PC-9 (cell line): ENCODE measurements around the gene CYP39A1. TPM values are rescaled to one million over a fixed set of nuclear protein-coding genes. Genes with fewer than 3 reads are reported as not detected.

Experiments used
- BruUV-seq: library from RNA; stranded (reverse); fragments of 400-500 nt; replicated peaks from 2 replicates; lab custom pipeline; 2021; lab: Mats Ljungman, UMichigan
- CTCF ChIA-PET: fragments of 300-600 bp; sonication (Branson Sonifier 250); formaldehyde crosslinking; loops from one replicate; lab custom pipeline; 2022; ENCODE audit warnings: antibody characterized with exemption; lab: Charles Lee
- POLR2A ChIA-PET: fragments of 300-600 bp; sonication (Branson Sonifier 250); formaldehyde crosslinking; loops from one replicate; lab custom pipeline; 2022; ENCODE audit warnings: antibody characterized with exemption; ENCODE audit not compliant: unreplicated experiment; lab: Charles Lee
- DNase-seq, 2 experiments: peaks; one replicate each; pipeline versions ENCODE4 v3.0.0 to v3.0.0-alpha.2; 2015 to 2022; ENCODE audit warnings: mixed read lengths in 1 of 2
- H2AFZ ChIP-seq: fragments of 200-600 bp; sonication (generic); 2 replicates; pipeline ENCODE4 v1.8.1; 2017; ENCODE audit warnings: antibody characterized with exemption
- H3F3A ChIP-seq: fragments of 200-600 bp; sonication (generic); 2 replicates; pipeline ENCODE4 v1.8.1; 2017; ENCODE audit warnings: antibody characterized with exemption, mild to moderate bottlenecking, low read depth; ENCODE audit not compliant: insufficient read depth
- H3K27ac ChIP-seq: fragments of 200-600 bp; sonication (generic); 2 replicates; pipeline ENCODE4 v1.6.1; 2016; ENCODE audit warnings: mixed run types
- H3K27me3 ChIP-seq: fragments of 200-600 bp; sonication (generic); 2 replicates; pipeline ENCODE4 v1.6.1; 2016; ENCODE audit warnings: low read depth, mixed run types; ENCODE audit not compliant: insufficient read depth
- H3K36me3 ChIP-seq: fragments of 200-600 bp; sonication (generic); 2 replicates; pipeline ENCODE4 v1.6.1; 2016; ENCODE audit warnings: low read depth, mixed run types
- H3K4me1 ChIP-seq: fragments of 200-600 bp; sonication (generic); replicated peaks from 2 replicates; pipeline ENCODE4 v1.6.1; 2016; ENCODE audit warnings: mixed run types; ENCODE audit not compliant: insufficient read depth
- H3K4me2 ChIP-seq: fragments of 200-600 bp; sonication (generic); 2 replicates; pipeline ENCODE4 v1.6.1; 2017; ENCODE audit warnings: mixed run types
- H3K4me3 ChIP-seq: fragments of 200-600 bp; sonication (generic); 2 replicates; pipeline ENCODE4 v1.6.1; 2016; ENCODE audit warnings: mixed run types
- H3K79me2 ChIP-seq: fragments of 200-600 bp; sonication (generic); 2 replicates; pipeline ENCODE4 v1.6.1; 2017; ENCODE audit warnings: low read depth, mixed run types
- H3K9me2 ChIP-seq: fragments of 200-600 bp; sonication (generic); 2 replicates; pipeline ENCODE4 v1.8.1; 2017; ENCODE audit warnings: mild to moderate bottlenecking; ENCODE audit not compliant: insufficient read depth
- H3K9me3 ChIP-seq: fragments of 200-600 bp; sonication (generic); 2 replicates; pipeline ENCODE4 v1.8.1; 2016; ENCODE audit warnings: low read depth; ENCODE audit not compliant: insufficient read depth
- H4K20me1 ChIP-seq: fragments of 200-600 bp; sonication (generic); 2 replicates; pipeline ENCODE4 v1.8.1; 2017; ENCODE audit not compliant: insufficient read depth
- EZH2 ChIP-seq: fragments of 200-600 bp; sonication (generic); IDR thresholded peaks from 2 replicates; pipeline ENCODE4 v1.8.0; 2017; ENCODE audit warnings: antibody characterized with exemption, low read depth
- intact Hi-C: fragments of 100-400 bp; cut with micrococcal nuclease; formaldehyde crosslinking; loops from one replicate; pipeline ENCODE4 v1.10.0; 2022; ENCODE audit not compliant: unreplicated experiment
- total RNA-seq: library from RNA; stranded (reverse); gene quantifications from 2 replicates; pipeline ENCODE4 v1.2.3, GENCODE V29; 2021
- TF ChIP-seq, protein P1 (sequence below): fragments of 200-600 bp; sonication (generic); conservative IDR thresholded peaks from 2 replicates; pipeline ENCODE4 v1.6.1; 2017; ENCODE audit warnings: mixed run types, antibody characterized with exemption, mild to moderate bottlenecking, moderate library complexity

CYP39A1 gene
- total RNA-seq, 1 experiment from 2014 or later: 5.6 TPM

DNA sequence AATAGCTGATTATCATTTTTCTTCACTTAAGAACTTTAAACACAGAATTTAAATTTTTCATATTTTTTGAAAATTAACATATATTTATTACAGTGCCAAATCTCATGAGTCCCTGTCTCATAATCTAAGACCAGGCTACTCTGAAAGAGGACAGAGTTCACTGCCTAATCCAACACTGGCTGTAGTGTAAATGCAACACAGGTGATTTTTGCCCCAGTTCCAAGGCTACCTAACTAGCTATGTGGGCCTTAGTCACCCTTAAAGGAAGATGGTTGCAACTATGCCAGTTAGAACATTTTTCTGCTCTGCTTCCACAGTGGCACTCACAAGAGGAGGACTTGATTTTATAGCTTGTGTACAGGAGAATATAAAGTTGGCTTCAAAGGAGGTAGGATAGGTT is 5.0 kb upstream of the CYP39A1 start:
- intact Hi-C loops: no loop called here
- no TSS peak for BruUV-seq
- Histone ChIP-seq H3K4me3 (no peak overlapping the region), H3K27me3 (no peaks in the 10 kb centered on the region), H3K36me3 (no peaks in the 10 kb centered on the region), H4K20me1 (0 out of 2 replicates have a peak, but pooled peaks cover 4% of the 10 kb centered on the region), H3K79me2 (0 out of 2 replicates have a peak, but pooled peaks cover 4% of the 10 kb centered on the region), H3K27ac (no peak overlapping the region), H3K4me1 (peaks cover 26% of the 10 kb centered on the region), H3K9me2 (no peaks in the 10 kb centered on the region), H3F3A (peaks cover 4% of the 10 kb centered on the region; the same call in 1 of the 2 replicates), H3K9me3 (no peaks in the 10 kb centered on the region), H2AFZ (no peak overlapping the region), H3K4me2 (no peak overlapping the region)
- no peak for TF ChIP-seq EZH2
- TF ChIP-seq, protein P1, sequence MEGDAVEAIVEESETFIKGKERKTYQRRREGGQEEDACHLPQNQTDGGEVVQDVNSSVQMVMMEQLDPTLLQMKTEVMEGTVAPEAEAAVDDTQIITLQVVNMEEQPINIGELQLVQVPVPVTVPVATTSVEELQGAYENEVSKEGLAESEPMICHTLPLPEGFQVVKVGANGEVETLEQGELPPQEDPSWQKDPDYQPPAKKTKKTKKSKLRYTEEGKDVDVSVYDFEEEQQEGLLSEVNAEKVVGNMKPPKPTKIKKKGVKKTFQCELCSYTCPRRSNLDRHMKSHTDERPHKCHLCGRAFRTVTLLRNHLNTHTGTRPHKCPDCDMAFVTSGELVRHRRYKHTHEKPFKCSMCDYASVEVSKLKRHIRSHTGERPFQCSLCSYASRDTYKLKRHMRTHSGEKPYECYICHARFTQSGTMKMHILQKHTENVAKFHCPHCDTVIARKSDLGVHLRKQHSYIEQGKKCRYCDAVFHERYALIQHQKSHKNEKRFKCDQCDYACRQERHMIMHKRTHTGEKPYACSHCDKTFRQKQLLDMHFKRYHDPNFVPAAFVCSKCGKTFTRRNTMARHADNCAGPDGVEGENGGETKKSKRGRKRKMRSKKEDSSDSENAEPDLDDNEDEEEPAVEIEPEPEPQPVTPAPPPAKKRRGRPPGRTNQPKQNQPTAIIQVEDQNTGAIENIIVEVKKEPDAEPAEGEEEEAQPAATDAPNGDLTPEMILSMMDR: no peak
- POLR2A ChIA-PET: interaction anchor here (0.7 to 1.0 kb wide), 2 partner anchors 27 to 256 kb away, joined by 3 to 4 read pairs; no protein-coding TSS in a partner anchor
- CTCF ChIA-PET: no interaction called here
- DNase-seq: peak in 1 of 2 experiments; percentile 56

DNA sequence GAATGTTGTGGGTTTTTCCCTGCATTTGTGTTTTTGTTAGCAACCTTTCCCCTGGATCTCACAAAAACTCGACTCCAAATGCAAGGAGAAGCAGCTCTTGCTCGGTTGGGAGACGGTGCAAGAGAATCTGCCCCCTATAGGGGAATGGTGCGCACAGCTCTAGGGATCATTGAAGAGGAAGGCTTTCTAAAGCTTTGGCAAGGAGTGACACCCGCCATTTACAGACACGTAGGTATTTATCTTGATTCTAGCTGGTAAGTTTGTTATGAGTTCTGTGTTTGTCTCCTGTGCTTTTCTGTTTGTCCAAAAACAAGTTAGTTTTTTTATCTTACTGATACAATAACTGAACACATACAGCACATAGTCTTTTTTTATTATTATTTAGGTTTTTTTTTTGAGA is 3.2 kb upstream of the CYP39A1 start:
- Histone ChIP-seq H3F3A (peaks cover 9% of the 10 kb centered on the region; the same call in 1 of the 2 replicates), H3K4me3 (no peak overlapping the region), H4K20me1 (0 out of 2 replicates have a peak, but pooled peaks cover 4% of the 10 kb centered on the region), H3K9me2 (no peaks in the 10 kb centered on the region), H3K4me2 (no peak overlapping the region), H3K27me3 (no peaks in the 10 kb centered on the region), H3K36me3 (no peaks in the 10 kb centered on the region), H3K27ac (no peak overlapping the region), H3K4me1 (peaks cover 34% of the 10 kb centered on the region), H3K9me3 (no peaks in the 10 kb centered on the region), H2AFZ (no peak overlapping the region), H3K79me2 (peaks cover 19% of the 10 kb centered on the region)
- TF ChIP-seq, protein P1: peak; percentile 36; the same call in 1 of the 2 replicates
- no peak for TF ChIP-seq EZH2
- intact Hi-C loops: no loop called here
- POLR2A ChIA-PET: no interaction called here
- CTCF ChIA-PET: no interaction called here
- BruUV-seq: no TSS peak
- no peak for DNase-seq

DNA sequence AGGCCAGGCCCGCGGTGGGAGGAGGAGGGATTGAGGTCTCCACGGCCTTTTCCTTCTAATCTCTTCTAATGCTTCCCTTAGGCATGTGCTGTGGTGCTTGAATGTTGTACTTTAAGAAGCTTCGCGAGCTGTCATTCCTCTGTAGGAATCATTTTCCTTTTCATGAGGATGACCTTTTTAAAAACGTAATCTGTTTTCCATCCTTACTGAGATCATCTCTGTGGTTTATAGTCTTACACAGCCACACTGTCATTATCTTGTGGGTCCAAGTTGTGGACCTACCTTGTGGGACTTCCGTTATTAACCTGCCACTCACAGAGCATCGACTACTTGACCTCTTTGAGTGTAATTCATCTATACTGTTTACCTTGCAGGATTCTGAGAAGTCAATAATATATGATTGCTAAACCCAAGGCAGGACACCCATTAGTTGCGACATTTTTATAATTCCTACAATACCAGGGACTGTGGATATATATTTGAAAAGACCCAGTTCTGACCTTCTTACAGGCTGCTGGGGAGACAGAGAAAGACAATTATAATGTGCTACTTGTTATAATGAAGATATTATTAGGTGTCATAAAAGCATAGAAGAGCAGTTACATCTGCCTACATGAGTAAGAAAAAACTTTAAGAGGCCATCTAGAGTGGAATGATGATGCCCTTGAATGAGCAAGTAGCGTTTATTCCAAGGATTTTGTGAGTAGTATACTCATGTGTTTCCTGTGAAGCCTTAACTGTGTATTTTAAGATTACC is 999 bp upstream of the CYP39A1 start:
- POLR2A ChIA-PET: no interaction called here
- no TSS peak for BruUV-seq
- no peak for DNase-seq

More for the DNA sequence above, 999 bp upstream of the CYP39A1 start:
- H3K36me3 ChIP-seq: no peaks in the 10 kb centered on the region
- H3K4me3 ChIP-seq: peak overlapping the region; percentile 93
- 0 out of 2 replicates have a peak, but pooled peaks cover 4% of the 10 kb centered on the region for H4K20me1 ChIP-seq
- intact Hi-C loops: loop anchor here (5.0 kb wide), 1 partner anchor 394 kb away; no protein-coding TSS in a partner anchor
- peak overlapping the region; percentile 97 for H2AFZ ChIP-seq
- no peak overlapping the region for H3K27ac ChIP-seq
- H3K79me2 ChIP-seq: peaks cover 29% of the 10 kb centered on the region
- peaks cover 55% of the 10 kb centered on the region for H3K4me1 ChIP-seq
- peaks cover 20% of the 10 kb centered on the region; the same call in 1 of the 2 replicates for H3F3A ChIP-seq
- no peaks in the 10 kb centered on the region for H3K9me3 ChIP-seq
- no peaks in the 10 kb centered on the region for H3K27me3 ChIP-seq
- peak overlapping the region; percentile 75 for H3K4me2 ChIP-seq
- TF ChIP-seq EZH2: no peak
- TF ChIP-seq, protein P1: no peak
- H3K9me2 ChIP-seq: no peaks in the 10 kb centered on the region
- CTCF ChIA-PET: no interaction called here
